ENCODE results near the gene TGFBR2.

DNA sequence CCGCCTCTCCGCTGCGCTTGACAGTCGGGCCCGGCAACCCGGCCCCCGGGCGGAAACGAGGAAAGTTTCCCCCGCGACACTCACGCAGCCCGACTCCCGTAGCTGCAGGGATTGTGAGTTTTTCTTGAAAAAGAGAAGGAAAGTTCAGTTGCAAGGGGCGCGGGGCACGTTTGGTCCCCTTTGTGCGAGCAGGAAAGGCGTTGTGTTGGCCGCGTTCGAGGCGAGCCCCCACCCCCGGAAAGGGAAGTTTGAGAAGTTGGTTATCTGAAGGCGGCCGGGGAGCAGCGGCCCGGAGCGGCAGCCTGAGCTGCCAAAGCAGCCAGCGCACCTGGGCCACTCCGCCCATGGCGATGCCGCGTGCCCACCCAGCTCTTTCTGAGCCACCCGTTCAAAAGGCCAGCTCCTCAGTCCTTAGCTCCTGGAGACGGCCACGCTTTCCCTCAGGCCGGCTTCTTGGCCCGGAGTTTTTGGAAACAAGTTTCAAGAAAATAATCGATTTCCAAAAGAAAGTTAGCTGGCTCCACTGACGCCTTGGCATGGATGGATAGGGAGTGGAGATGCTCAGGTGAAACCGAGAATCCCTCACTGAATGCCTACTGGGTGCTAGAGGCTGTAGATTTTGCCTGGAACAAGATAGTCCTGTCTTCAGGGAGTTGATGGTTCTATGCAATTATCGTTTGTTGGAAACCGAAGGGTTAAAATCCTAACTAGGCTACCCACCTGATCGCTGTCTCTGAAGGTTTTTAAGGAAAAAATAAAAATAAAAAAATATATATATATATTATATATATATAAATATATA, 832 bp downstream of the TGFBR2 start:
- TF ChIP-seq, protein P1, sequence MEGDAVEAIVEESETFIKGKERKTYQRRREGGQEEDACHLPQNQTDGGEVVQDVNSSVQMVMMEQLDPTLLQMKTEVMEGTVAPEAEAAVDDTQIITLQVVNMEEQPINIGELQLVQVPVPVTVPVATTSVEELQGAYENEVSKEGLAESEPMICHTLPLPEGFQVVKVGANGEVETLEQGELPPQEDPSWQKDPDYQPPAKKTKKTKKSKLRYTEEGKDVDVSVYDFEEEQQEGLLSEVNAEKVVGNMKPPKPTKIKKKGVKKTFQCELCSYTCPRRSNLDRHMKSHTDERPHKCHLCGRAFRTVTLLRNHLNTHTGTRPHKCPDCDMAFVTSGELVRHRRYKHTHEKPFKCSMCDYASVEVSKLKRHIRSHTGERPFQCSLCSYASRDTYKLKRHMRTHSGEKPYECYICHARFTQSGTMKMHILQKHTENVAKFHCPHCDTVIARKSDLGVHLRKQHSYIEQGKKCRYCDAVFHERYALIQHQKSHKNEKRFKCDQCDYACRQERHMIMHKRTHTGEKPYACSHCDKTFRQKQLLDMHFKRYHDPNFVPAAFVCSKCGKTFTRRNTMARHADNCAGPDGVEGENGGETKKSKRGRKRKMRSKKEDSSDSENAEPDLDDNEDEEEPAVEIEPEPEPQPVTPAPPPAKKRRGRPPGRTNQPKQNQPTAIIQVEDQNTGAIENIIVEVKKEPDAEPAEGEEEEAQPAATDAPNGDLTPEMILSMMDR (IDR thresholded peaks at IDR 0.05) = no peak
- TF ChIP-seq POLR2A (IDR thresholded peaks at IDR 0.05) (peak in 1 of 2 donors; percentile 4), EP300 (IDR thresholded peaks at IDR 0.05) (peak in 1 of 2 donors; percentile 82)
